ENCODE results near the gene ZMAT5.

ZMAT5 gene

GRCh38 chr22:29713156-29713727 is 53.6 kb downstream of the ZMAT5 start:
- no peak overlapping the region for H3K4me3 ChIP-seq (ENCODE audit: low read depth in 1 of 2, low read length in 2 of 2)
- H3K27me3 ChIP-seq (ENCODE audit: control insufficient read depth in 1 of 2, insufficient read depth in 2 of 2, low read length in 2 of 2), result peaks cover 0 to 8% of the 10 kb centered on the region in 2 donors
- no peaks in the 10 kb centered on the region for H3K9me3 ChIP-seq (ENCODE audit: low read length)
- H3K36me3 ChIP-seq (ENCODE audit: insufficient read depth, low read length), result no peaks in the 10 kb centered on the region
- no peak overlapping the region for H3K27ac ChIP-seq (ENCODE audit: low read depth, low read length)
- H3K4me1 ChIP-seq (ENCODE audit: insufficient read depth, low read length), result no peaks in the 10 kb centered on the region
- H3K9ac ChIP-seq (ENCODE audit: low read length), result no peak overlapping the region

DNA sequence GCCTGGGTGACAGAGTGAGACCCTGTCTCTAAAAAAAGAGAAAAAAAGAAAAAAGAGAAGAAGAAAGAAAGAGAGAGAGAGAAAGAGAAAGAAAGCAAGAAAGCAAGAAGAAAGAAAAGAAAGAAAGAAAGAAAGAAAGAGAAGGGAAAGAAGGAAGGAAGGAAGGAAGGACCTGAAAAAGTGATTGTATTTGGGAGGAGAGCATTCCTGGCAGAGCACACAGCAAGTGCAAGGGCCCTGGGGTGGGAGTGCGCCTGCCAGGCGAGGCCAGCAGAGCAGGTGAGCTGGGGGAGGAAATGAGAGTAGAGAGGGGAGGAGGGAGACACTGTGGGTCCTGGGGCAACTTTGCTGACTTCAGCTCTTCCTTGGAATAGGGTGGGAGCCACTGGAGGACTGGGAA is 54.7 kb downstream of the ZMAT5 start:
- H3K36me3 ChIP-seq (ENCODE audit: insufficient read depth, low read length), result no peaks in the 10 kb centered on the region
- H3K9ac ChIP-seq (ENCODE audit: low read length), result no peak overlapping the region
- H3K4me1 ChIP-seq (ENCODE audit: insufficient read depth, low read length), result no peaks in the 10 kb centered on the region
- H3K27ac ChIP-seq (ENCODE audit: low read depth, low read length), result no peak overlapping the region
- no peak overlapping the region for H3K4me3 ChIP-seq (ENCODE audit: low read depth in 1 of 2, low read length in 2 of 2)
- H3K9me3 ChIP-seq (ENCODE audit: low read length), result no peaks in the 10 kb centered on the region
- peaks cover 0 to 8% of the 10 kb centered on the region in 2 donors for H3K27me3 ChIP-seq (ENCODE audit: control insufficient read depth in 1 of 2, insufficient read depth in 2 of 2, low read length in 2 of 2)

- Histone ChIP-seq H3K9ac (ENCODE audit: low read length) (no peak overlapping the region), H3K9me3 (ENCODE audit: low read length) (no peaks in the 10 kb centered on the region), H3K4me1 (ENCODE audit: insufficient read depth, low read length) (no peaks in the 10 kb centered on the region), H3K27me3 (ENCODE audit: control insufficient read depth in 1 of 2, insufficient read depth in 2 of 2, low read length in 2 of 2) (peaks cover 0 to 11% of the 10 kb centered on the region in 2 donors), H3K36me3 (ENCODE audit: insufficient read depth, low read length) (no peaks in the 10 kb centered on the region), H3K27ac (ENCODE audit: low read depth, low read length) (no peak overlapping the region), H3K4me3 (ENCODE audit: low read depth in 1 of 2, low read length in 2 of 2) (no peak overlapping the region)
These were observed 55.7 kb downstream of the ZMAT5 start for GRCh38 chr22:29710922-29711593.

GRCh38 chr22:29710193-29710592 is 56.6 kb downstream of the ZMAT5 start:
- Histone ChIP-seq H3K9ac (ENCODE audit: low read length) (no peak overlapping the region), H3K27ac (ENCODE audit: low read depth, low read length) (no peak overlapping the region), H3K4me3 (ENCODE audit: low read depth in 1 of 2, low read length in 2 of 2) (no peak overlapping the region), H3K27me3 (ENCODE audit: control insufficient read depth in 1 of 2, insufficient read depth in 2 of 2, low read length in 2 of 2) (peaks cover 0 to 4% of the 10 kb centered on the region in 2 donors), H3K9me3 (ENCODE audit: low read length) (no peaks in the 10 kb centered on the region), H3K36me3 (ENCODE audit: insufficient read depth, low read length) (no peaks in the 10 kb centered on the region), H3K4me1 (ENCODE audit: insufficient read depth, low read length) (peaks cover 5% of the 10 kb centered on the region)

DNA sequence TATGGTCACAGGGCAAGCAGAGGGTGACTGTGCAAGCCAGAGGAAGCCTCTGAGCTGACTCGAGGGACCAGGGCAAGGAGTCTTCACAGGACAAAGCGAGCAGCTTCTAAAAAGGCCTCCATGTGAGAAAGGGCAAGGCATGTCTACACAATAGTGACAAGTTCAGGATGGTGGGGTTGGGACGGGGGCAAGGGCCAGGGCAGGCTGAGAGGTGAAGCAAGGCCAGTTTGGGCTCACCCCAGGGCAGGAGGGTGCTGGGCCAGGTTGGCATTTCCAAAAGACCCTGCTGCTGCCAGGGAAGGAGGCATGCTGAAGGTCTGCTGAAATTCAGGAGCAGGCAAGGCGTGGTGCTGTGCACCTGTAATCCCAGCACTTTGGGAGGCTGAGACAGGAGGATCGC is 59.3 kb downstream of the ZMAT5 start:
- Histone ChIP-seq H3K4me1 (ENCODE audit: insufficient read depth, low read length) (peaks cover 14% of the 10 kb centered on the region), H3K9ac (ENCODE audit: low read length) (no peak overlapping the region), H3K27ac (ENCODE audit: low read depth, low read length) (no peak overlapping the region), H3K9me3 (ENCODE audit: low read length) (no peaks in the 10 kb centered on the region), H3K27me3 (ENCODE audit: control insufficient read depth in 1 of 2, insufficient read depth in 2 of 2, low read length in 2 of 2) (peaks cover 0 to 17% of the 10 kb centered on the region in 2 donors), H3K4me3 (ENCODE audit: low read depth in 1 of 2, low read length in 2 of 2) (no peak overlapping the region), H3K36me3 (ENCODE audit: insufficient read depth, low read length) (no peaks in the 10 kb centered on the region)

GRCh38 chr22:29707010-29707409 is 59.8 kb downstream of the ZMAT5 start:
- no peak overlapping the region for H3K27ac ChIP-seq (ENCODE audit: low read depth, low read length)
- no peaks in the 10 kb centered on the region for H3K36me3 ChIP-seq (ENCODE audit: insufficient read depth, low read length)
- no peaks in the 10 kb centered on the region for H3K9me3 ChIP-seq (ENCODE audit: low read length)
- H3K27me3 ChIP-seq (ENCODE audit: control insufficient read depth in 1 of 2, insufficient read depth in 2 of 2, low read length in 2 of 2), result peaks cover 0 to 22% of the 10 kb centered on the region in 2 donors
- H3K4me1 ChIP-seq (ENCODE audit: insufficient read depth, low read length), result peaks cover 14% of the 10 kb centered on the region
- H3K4me3 ChIP-seq (ENCODE audit: low read depth in 1 of 2, low read length in 2 of 2), result no peak overlapping the region
- no peak overlapping the region for H3K9ac ChIP-seq (ENCODE audit: low read length)

DNA sequence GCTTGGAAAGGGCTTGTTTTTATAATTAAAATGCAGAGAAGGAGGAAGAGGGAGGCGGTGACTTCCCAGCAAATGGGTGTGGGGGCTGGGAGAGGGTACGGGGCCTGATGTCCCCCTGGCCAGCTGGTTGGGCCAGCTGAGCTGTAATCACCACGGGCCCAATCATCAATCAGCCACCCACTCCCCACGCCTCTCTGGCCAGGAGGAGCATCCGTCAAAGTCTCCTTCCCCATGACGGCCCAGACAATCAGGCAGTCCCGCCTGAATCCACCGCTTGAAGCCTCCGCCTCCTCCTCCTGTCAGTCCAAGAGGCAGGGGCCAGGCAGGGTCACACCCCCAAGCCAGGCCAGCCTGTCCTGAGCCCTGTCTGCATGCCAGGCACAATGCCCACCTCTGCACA is 60.3 kb downstream of the ZMAT5 start:
- peaks cover 14% of the 10 kb centered on the region for H3K4me1 ChIP-seq (ENCODE audit: insufficient read depth, low read length)
- no peak overlapping the region for H3K9ac ChIP-seq (ENCODE audit: low read length)
- H3K36me3 ChIP-seq (ENCODE audit: insufficient read depth, low read length), result no peaks in the 10 kb centered on the region

DNA sequence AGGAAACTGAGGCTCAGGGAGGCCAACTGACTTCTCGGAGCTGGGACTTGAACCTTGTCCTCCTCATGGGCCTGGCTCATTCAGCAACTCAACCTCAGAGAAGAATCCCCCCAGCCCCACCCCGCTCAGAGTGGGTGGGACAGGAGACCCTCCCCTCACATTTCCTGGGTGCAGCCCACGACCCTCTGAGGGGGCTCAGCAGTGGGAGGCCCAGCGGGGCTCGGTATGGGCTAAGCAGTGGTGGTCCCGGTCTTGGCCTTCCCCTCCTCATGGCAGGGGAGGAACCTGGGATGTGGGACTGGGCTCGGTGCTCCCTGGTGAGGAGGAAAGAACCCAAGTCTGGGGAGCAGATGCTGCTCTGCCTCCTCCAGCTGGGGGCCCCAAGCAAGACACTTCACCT is 61.2 kb downstream of the ZMAT5 start:
- Histone ChIP-seq H3K36me3 (ENCODE audit: insufficient read depth, low read length) (no peaks in the 10 kb centered on the region), H3K27ac (ENCODE audit: low read depth, low read length) (no peak overlapping the region), H3K4me1 (ENCODE audit: insufficient read depth, low read length) (peaks cover 14% of the 10 kb centered on the region), H3K9me3 (ENCODE audit: low read length) (no peaks in the 10 kb centered on the region), H3K9ac (ENCODE audit: low read length) (no peak overlapping the region), H3K27me3 (ENCODE audit: control insufficient read depth in 1 of 2, insufficient read depth in 2 of 2, low read length in 2 of 2) (peaks cover 0 to 29% of the 10 kb centered on the region in 2 donors), H3K4me3 (ENCODE audit: low read depth in 1 of 2, low read length in 2 of 2) (no peak overlapping the region)

More for the DNA sequence above, 60.3 kb downstream of the ZMAT5 start:
- H3K4me3 ChIP-seq (ENCODE audit: low read depth in 1 of 2, low read length in 2 of 2), result no peak overlapping the region
- H3K27me3 ChIP-seq (ENCODE audit: control insufficient read depth in 1 of 2, insufficient read depth in 2 of 2, low read length in 2 of 2), result peaks cover 0 to 23% of the 10 kb centered on the region in 2 donors
- H3K27ac ChIP-seq (ENCODE audit: low read depth, low read length), result no peak overlapping the region
- no peaks in the 10 kb centered on the region for H3K9me3 ChIP-seq (ENCODE audit: low read length)

- Histone ChIP-seq H3K9me3 (ENCODE audit: low read length) (no peaks in the 10 kb centered on the region), H3K4me3 (ENCODE audit: low read depth in 1 of 2, low read length in 2 of 2) (no peak overlapping the region), H3K4me1 (ENCODE audit: insufficient read depth, low read length) (peaks cover 14% of the 10 kb centered on the region), H3K36me3 (ENCODE audit: insufficient read depth, low read length) (no peaks in the 10 kb centered on the region), H3K27ac (ENCODE audit: low read depth, low read length) (no peak overlapping the region), H3K9ac (ENCODE audit: low read length) (no peak overlapping the region), H3K27me3 (ENCODE audit: control insufficient read depth in 1 of 2, insufficient read depth in 2 of 2, low read length in 2 of 2) (peaks cover 0 to 30% of the 10 kb centered on the region in 2 donors)
These were observed 62.1 kb downstream of the ZMAT5 start for GRCh38 chr22:29704528-29705285.

- H3K36me3 ChIP-seq (ENCODE audit: insufficient read depth, low read length), result no peaks in the 10 kb centered on the region
- H3K27me3 ChIP-seq (ENCODE audit: control insufficient read depth in 1 of 2, insufficient read depth in 2 of 2, low read length in 2 of 2), result peaks cover 0 to 30% of the 10 kb centered on the region in 2 donors
- no peak overlapping the region for H3K4me3 ChIP-seq (ENCODE audit: low read depth in 1 of 2, low read length in 2 of 2)
- H3K4me1 ChIP-seq (ENCODE audit: insufficient read depth, low read length), result peaks cover 14% of the 10 kb centered on the region
- H3K9me3 ChIP-seq (ENCODE audit: low read length), result no peaks in the 10 kb centered on the region
- H3K9ac ChIP-seq (ENCODE audit: low read length), result no peak overlapping the region
- no peak overlapping the region for H3K27ac ChIP-seq (ENCODE audit: low read depth, low read length)
These were observed 63.1 kb downstream of the ZMAT5 start for GRCh38 chr22:29703569-29704195.

- H3K36me3 ChIP-seq (ENCODE audit: insufficient read depth, low read length), result no peaks in the 10 kb centered on the region
- no peaks in the 10 kb centered on the region for H3K9me3 ChIP-seq (ENCODE audit: low read length)
- no peak overlapping the region for H3K27ac ChIP-seq (ENCODE audit: low read depth, low read length)
- no peak overlapping the region for H3K4me3 ChIP-seq (ENCODE audit: low read depth in 1 of 2, low read length in 2 of 2)
- H3K4me1 ChIP-seq (ENCODE audit: insufficient read depth, low read length), result peaks cover 14% of the 10 kb centered on the region
- H3K9ac ChIP-seq (ENCODE audit: low read length), result no peak overlapping the region
- H3K27me3 ChIP-seq (ENCODE audit: control insufficient read depth in 1 of 2, insufficient read depth in 2 of 2, low read length in 2 of 2), result peaks cover 0 to 30% of the 10 kb centered on the region in 2 donors
These were observed 63.8 kb downstream of the ZMAT5 start for GRCh38 chr22:29702931-29703501.

All from muscle layer of colon (tissue), 2 donors.